ENCODE data around the gene SLC22A1.
"Not testable (repeated sequence)": the region's sequence is repeated elsewhere in the genome, so short reads cannot be mapped to it uniquely, and the experiment has no call there.

Gene SLC22A1

DNA sequence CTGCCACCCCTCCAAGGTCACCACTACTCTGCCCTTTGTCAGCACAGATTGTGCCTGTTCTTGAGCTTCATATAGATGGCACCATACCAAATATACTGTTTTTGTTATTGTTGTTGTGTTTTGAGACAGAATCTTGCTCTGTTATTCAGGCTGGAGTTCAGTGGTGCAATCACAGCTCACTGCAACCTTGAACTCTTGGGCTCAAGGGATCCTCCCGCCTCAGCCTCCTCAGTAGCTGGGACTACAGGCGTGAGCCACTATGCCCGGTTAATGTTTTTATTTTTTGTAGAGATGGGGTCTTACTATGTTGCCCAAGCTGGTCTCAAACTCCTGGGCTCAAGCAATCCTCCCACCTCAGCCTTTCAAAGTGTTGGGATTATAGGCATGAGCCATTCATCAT, 18.9 kb downstream of the SLC22A1 start:
- not testable (repeated sequence) for DNase-seq

DNA sequence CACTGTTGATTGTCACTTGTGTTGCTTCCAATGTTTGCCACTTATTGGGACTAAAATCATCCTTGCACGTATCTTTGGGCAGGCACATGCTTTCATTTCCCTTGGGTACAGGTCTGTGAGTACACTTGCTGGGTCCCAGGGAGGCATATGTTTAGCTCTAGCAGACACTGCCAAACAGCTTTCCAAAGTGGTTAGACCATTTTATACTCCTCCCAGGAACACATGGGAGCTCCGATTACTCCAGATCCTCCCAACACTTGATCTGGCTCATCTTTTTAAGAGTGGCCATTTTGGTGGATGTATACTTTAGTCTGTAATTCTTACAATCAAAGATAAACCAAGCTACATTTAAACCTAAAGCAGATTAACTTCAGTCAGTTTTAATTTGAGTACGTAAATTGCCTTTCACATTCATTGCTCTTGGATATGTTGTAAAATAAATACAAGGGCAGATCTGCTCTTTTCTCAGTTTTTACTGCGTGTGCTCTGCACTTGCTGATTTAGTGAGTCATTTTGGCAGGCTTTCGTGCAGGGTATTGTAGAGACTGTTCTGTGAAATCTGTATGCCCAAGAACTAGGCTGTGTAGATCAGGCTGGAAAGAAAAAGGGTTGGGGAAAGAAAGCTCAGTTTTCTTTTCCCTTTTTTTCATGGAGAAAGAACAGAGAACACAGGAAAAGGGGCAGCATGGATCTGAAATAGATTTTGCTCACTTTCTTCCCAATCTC, 19.5 kb downstream of the SLC22A1 start:
- no peak for DNase-seq

DNA sequence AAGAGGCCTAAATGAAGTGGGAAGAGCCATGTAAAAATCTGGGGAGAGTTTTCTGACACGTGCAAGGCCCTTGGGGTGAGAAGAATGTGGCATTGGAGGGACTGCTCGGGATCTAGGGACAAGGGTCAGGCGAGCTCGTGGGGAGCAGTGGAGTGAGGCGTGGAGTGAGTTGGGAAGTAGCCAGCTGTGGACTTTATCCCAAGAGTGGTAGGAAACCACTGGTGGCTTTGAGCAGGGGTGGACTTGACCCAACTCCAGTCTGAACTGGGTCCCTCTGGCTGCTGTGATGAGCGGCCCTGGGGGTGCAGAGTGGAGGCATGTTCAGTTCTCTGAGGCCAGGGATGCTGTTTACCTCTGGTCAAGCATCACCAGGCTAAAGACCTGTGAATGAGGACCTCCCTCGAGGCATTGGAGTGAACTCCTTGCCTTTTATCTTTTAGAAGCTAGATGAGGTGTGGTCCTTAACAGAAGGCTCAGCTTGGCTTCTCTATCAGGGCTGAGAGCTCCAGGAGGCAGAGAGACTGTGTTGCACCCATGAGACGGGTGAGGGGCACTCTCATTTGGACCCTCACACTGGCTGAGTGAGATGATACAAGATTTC, 20.6 kb downstream of the SLC22A1 start:
- DNase-seq: no peak

DNA sequence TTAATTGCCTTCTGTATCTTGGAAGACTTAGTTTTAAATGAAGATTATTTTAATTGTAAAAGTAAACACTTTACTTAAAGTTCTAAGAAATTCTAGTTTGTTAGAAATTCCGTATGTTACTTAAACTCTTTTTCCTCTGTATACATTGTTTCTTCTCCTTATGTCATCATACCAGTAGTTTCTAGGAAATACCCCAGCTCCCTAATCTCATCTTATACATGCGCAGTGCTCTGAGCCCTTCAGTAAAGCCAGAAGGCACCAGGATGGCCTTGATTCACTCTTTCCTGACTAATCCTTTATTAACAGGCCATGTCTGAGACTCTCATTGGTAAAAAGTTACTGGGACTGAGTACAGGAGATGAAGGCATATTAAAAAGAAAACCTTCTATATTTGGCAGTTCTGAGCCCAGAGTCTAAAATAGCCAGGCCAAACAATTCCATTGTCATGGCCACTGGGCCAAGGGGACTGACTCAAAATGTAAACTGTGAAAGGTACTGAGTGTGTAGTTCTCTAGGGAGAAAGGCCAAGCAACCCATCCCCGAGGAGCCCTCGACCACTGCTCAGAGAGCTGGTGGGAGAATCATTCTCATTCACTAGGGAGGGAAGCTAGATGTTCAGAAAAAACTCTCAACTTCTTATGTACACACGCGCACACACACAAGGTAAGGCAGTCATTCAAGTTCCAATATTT, 25.0 kb downstream of the SLC22A1 start:
- DNase-seq: no peak

DNA sequence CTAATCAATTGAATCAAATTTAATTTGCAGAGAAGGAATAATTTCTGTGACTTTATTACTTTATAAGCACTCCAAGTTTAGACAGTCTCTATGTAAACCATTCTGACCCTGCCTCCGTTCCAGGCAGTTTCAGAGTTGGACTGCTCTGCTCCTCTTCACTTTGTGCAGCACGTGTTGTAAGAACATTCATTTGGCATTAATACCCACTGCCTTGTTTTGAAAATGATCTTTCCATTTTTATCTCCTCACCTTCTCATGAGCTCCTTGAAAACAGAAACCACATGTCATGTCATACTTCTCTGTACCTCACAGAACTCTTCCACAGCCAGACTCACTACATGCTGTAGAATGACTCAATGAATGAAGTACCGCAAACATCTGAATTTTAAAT, 25.5 kb downstream of the SLC22A1 start:
- DNase-seq: no peak

DNA sequence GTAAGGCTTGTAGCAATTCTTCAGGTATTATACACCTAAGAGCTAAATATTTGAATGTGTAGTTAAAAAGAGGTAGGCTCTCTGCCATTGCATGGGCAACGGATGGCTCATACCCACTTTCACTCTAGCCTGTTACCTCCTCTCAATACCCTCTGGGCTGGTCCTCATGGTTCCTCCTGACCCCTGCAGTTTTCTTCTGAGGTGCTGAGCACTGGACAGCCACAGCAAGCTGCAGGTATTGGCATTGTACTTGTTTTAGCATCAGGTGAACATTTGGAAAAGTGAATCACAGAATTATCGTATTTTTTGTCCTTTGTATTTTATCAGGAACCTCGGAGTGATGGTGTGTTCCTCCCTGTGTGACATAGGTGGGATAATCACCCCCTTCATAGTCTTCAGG, 32.9 kb downstream of the SLC22A1 start:
- DNase-seq: no peak

DNA sequence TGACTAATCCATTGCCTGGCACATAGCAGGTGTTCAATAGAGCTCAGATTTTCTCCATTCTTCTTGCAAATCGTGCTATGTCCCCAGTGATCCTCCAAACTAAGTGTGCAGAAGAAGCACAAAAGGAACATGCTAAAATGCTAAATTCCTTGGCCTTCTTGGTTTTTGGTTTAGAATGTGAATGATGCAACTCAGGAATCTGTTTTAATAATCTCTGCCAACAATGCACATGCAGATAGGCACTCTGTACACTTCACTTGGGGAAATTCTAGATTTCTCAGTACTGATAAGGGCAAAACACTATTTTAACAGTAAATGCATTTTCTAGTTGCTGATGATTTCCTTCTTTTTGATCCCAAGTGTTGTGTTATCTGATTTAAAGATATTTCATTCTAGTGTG, 35.2 kb downstream of the SLC22A1 start:
- DNase-seq: no peak

DNA sequence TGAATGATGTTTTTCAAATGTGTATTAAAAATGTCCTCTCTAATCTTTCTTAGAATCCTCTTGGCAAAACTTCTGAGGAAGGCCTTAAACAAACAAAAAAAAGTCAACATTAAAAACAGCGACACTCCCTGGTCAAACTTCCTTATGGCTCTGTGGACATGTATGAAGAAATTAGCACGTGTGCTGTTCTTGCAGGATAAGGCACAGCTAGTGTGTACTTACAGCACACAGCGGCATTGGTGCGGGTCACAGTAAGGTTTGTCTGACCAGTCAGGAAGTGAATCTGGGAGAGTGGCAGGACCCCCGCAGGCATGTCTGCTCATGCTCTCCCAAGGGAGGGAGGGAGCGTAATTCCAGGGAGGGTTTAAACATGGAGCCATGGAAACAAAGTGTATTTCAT, 38.8 kb downstream of the SLC22A1 start:
- no peak for DNase-seq

DNA sequence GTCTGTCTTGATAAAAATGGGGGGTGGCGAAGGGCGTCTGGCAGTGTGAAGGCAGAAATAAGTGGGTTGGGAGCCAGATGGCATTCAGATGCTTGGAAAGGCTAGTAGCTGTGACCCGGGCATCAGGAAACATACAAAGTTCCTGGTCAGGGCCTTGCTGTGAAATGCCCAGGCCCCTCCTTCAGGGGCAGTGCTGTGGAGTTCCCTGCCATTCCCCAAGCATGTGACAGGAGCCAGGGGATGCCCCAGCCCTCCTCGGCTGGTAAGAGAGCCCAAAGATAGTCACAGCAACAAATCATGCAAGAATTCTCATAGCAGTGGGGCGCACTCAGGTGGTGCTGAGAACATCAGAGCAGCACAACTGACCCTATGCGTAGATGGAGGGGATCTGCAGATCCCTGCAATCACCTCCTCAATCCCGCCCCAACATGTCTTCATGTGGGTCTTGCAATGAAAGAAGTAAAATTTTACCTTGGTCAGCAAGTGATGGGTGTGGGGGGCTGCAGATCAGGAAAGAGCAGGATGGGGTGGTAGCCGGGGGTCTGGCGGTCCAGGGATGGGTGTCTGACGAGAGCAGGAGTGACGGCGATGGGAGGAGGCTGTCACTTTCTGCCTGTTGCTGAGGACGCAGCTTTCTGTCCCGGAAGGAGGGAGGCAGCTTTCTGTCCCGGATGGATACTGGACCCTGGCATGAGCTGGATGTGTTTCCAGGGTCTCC, 39.5 kb downstream of the SLC22A1 start:
- no peak for DNase-seq

DNA sequence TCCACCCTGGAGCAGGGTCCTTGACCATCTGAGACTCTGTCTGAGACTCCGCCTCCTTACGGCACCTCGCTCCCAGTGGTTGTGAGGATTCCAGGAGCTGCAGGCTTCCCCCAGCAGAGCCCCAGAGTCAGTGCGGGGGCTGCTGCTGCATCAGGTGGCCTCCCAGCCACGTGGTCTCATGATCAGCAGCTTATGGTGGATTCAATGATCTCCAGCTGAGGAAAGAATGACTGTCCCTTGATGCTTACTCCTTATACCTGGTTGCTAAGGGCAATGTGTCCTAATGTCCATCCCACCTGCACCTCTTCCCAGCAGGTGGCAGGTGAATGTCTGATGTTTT, 40.0 kb downstream of the SLC22A1 start:
- DNase-seq: no peak

DNA sequence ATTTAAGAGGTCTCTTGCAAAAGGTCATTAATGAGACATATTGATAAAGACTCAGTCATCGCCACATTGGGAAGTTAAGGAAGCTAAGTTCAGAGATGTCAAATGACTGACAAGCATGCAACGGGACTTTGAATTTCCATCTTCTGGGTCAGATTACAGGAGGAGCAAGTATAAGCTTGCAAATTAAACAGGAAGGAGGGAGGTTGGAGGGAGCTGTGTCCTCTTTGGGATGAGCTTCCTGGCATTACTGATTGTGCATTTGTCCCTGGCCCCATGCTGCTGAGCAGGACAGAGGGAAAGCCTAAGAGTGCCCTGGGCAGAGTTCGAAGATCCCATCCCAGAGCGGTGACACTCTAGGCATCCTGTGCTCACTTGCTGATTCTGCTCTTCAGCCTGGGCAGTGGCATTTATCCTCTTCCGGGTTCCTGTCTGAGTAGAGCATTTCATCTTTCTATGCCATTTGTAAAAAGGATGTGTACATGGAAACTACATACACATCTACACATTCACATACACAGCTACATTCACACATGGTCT, 40.5 kb downstream of the SLC22A1 start:
- DNase-seq: no peak

DNA sequence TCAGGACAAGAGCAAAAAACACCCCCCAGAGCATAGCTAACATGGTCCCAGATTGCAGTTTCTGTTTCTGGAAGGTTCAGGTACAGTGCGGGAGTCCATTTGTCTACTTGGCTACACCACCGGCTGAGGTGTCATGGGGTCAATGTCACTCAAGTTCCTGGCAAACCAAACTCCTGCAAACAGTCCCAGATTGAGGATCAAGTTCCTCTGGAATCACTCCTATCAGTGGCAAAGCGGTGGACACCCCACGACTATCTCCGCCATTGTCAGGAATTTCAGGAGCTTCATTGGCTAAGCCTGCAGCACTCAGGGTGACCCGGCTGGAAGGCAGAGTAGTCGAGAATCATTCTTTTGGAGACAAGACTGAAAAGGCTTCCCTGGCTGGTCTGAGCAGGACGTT, 41.8 kb downstream of the SLC22A1 start:
- DNase-seq: no peak

DNA sequence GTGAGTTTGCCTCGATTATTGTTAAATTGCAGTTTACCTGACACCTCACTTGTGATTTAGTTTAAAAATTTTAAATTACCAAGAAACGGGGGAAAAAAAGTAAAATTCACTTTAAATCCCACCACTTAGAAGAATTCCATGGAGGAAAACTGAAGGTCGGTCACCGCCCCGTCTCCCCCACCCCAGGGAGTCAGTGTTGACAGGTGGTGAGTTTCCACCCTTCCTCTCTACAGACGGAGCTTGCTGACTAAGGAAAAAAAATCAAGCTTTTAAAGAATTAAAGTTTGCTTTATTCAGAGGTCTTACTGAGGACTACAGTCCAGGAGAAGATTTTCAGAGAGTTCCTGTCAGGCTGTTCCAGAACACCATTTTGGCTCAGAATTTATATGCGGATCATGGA, 42.3 kb downstream of the SLC22A1 start:
- DNase-seq: no peak

DNA sequence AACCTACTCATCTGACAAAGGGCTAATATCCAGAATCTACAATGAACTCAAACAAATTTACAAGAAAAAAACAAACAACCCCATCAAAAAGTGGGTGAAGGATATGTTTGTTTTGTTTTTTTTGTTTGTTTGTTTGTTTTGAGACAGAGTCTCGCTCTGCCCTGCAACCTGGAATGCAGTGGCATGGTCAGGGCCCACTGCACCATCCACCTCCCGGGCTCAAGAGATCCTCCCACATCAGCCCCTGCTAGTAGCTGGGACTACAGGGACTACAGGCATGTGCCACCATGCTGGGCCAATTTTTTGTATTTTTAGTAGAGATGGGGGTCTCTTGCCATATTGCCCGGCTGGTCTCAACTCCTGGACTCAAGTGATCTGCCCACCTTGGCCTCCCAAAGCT, 44.3 kb downstream of the SLC22A1 start:
- DNase-seq: not testable (repeated sequence)

DNA sequence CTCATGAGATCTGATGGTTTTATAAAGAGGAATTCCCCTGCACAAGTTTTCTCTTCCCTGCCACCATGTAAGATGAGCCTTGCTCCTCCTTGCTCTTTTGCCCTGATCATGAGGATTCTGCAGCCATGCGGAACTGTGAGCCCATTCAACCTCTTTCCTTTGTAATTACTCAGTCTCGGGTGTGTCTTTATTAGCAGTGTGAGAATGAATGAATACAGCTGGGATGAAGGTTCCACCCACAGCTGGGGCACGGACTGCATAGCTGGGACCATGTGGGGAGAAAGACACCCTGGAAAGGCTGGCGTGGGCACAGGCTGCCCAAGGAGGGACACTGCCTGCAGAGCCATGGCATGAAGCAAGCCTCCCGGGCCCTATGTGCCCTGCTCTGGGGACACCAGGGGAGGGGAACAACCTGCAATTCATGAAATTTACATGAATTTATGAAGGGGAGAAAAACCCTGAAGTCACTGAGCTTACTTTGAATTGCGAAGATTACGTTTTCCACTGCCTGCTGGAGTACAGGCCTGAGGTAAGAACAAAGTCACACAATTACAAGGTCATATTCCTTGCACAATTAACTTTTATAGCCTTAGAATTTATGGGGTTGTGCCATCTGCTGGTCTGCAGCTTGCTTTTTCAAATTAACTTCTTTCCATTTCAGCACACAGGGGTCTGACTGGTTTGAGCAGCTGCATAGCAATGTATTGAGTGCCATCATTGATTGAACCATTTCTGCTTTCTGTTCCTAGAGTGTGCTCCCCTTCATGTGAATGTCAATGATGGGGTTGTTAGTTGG, 46.2 kb downstream of the SLC22A1 start:
- DNase-seq: peak; percentile 56

DNA sequence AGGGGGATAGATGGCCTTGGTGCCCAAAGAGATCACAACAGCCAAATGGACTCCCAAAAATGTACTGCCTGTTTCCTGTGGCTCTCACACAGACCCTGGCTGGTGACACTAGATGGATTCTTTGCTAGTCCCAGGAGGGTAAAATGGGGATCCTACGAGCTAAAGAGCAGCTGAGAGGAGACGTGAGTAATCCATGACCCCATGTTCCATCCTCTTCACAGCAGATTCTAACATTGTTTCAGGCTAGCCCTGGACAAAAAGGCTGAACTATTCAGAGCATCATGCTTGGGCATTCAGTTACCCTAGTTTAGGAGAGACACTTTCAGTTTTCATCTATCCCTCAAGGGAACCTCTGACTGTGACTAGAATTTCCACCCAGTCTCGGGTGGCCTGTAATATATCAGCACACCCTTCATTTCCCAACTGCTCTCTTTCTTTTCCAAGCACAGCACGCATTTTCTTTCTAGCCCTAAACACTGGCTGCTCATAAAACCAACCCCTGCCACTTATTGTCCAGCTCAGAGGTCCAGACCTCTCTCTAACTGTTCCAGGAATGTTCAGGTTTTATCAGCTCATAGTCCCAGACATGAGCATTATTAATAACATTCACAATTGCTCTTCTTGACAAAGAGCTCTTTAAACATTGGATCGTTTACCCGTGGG, 48.5 kb downstream of the SLC22A1 start:
- DNase-seq: no peak

DNA sequence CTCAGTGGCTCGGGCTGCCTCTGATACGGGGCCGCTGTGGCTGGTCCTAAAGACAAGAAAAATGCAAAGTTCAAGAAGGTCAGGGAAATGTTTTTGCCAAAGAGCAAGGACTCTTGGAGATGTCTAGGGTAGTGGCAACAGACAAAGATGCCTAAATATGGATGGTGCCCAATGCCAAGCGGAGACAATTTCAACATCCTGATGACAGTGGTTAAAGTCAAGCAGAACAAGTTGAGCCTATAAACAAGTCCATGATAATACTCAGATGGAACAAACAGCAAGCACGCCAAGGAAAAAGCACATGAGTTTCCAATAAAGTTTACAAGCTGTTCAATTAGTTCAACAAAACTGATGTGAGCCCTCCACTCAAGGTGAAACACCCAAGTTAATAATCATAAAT, 51.1 kb downstream of the SLC22A1 start:
- DNase-seq: no peak

DNA sequence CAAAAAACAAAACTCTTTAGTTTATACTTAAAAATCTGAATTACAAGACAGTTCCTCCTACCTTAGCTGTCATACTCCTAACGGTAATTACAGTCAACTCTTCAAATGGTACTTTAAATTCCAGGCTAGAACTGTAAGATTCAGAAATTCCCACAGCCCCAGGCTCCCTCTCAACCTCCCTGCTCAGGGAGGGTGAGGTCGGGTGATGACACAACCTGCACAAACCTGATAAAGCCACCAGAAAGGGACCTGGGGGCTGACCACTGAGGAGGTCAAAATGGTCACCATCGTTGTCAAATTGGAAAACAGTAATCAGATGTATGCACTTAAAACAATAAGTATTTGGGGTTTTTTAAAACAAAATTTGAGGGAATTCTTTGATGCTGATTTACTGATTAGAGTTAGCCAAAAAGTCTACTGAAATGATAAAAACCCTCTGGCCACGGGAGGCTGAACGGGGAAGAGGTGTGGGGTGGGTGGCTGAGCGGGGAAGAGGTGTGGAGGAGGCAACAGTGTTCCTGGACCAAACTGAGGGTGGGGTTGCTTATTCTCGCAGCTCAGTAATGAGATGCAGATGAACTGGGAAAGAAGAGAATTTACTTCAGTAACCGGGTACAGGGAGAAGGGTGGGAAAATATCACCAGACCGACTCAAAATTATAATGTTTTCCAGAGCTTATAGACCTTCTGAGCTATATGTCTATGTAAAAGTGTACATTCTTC, 52.4 kb downstream of the SLC22A1 start:
- no peak for DNase-seq

DNA sequence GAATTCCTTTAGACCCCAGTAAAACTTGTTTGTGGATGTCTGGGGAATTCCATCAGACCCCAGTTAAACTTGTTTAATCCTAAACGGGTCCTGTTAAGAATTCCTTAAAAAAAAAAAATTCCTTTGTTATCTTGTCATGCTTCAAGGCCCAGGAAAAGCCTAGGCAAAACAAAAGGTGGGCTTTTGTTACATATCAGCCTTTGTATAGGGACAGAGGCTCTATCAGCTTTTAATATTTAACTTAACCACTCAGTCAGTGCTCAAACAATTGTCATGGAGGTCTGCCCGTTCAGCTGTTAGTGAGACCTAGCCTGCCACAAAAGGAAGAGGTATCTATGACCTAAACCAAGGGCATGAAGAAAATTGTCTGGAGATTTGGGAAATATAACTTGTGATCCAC, 53.1 kb downstream of the SLC22A1 start:
- no peak for DNase-seq

DNA sequence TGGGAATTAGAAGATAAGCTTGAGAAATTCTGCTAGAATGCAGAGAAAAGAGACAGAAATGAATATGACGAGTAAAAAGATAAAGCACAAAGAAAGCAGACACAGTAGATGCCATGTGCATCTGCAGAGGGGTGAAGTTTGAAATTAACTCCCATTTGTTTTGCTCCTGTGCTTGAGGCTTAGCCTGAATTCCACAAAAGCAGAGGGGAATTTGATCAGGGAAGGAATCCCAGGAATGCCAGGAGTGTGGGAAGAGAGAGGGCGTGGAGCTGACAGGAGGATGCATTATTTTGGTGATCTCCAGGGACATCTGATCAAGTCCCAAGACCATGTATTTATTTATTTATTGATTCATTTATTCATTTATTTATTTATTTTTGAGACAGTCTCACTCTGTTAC, 55.6 kb downstream of the SLC22A1 start:
- no peak for DNase-seq

DNA sequence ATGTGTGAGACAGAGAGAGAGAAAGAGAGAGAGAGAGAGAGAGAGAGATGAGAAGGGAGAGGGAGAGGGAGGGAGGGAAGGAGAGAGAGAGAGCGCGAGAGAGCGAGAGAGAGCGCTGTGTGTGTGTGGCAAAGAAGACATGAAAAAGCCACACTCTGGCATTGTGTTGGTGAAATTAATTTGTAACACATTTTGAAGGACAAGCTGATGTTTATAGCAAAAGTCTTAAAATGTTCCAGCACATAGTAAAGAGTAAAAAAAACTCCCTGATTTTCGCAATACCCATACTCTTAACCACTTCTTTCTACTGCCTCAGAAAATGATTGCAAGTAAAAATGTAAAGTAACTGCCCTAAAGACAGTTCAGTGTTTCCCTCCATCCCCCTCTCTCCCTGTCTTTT, 56.7 kb downstream of the SLC22A1 start:
- no peak for DNase-seq

DNA sequence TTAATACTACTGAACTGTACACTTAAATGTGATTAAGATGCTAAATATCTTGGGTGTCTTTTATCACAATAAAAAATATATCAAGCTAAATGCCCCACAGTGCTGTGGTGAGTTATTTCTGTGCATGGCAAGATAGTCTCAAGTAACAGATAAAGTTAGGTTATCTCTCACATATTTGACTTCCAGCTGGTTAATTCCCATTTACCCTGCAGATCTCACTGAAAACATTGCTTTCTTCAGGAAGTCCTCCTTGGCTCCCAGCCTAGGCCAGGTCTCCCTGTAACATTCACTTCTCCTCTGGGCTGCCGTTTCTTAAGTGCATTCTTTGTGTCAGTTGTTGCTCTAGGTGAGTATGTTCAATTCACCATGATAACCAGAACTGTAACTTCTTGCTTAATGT, 59.1 kb downstream of the SLC22A1 start:
- no peak for DNase-seq
